K562 (cell line): ENCODE results near the gene BNIP5. TPM values are rescaled to one million over a fixed set of nuclear protein-coding genes. Genes with fewer than 3 reads are reported as not detected.

Experiments used
- POLR2AphosphoS5 ChIP-seq: IDR thresholded peaks from 2 replicates; pipeline ENCODE4 v1.6.1; 2011; ENCODE audit warnings: mild to moderate bottlenecking, low read depth, low read length, moderate library complexity; ENCODE audit not compliant: control insufficient read depth, insufficient read depth
- polyA plus RNA-seq, 8 experiments: library from polyadenylated mRNA; depleted of rRNA in 4 of 8; stranded (reverse) in 5 of 8; unstranded in 3 of 8; fragments of >200 nt; fragmentation: Nextera tagmentation in 2 of 8; fragmentation: Illumina TruSeq in 1 of 8; extraction: Ambion mirVana in 2 of 8; extraction: Trizol in 1 of 8; gene quantifications; 2 replicates each; pipeline versions ENCODE4 v1.2.1 to v1.2.3, GENCODE V29; 2011 to 2014; ENCODE audit warnings: inconsistent platforms in 1 of 8, missing spikeins in 1 of 8
- total RNA-seq, 7 experiments: library from RNA; depleted of rRNA in 6 of 7; stranded (reverse); fragments of >200 nt in 6 of 7; fragmentation: Illumina TruSeq in 2 of 7; extraction: Trizol in 2 of 7; gene quantifications; 2 replicates each; pipeline versions ENCODE4 v1.2.1 to v1.2.3, GENCODE V29; 2011 to 2021; ENCODE audit warnings: low replicate concordance in 1 of 7
- TF ChIP-seq, protein P1 (sequence below): fragments of 450-650 bp; IDR thresholded peaks from 2 replicates; pipeline ENCODE4 v1.6.1; 2016; ENCODE audit warnings: mild to moderate bottlenecking, moderate library complexity

Gene BNIP5
- total and polyA plus RNA-seq, 9 of the 15 experiments (the other 6 are each of a cell fraction or from before 2014, with no cell fraction given): not detected

DNA sequence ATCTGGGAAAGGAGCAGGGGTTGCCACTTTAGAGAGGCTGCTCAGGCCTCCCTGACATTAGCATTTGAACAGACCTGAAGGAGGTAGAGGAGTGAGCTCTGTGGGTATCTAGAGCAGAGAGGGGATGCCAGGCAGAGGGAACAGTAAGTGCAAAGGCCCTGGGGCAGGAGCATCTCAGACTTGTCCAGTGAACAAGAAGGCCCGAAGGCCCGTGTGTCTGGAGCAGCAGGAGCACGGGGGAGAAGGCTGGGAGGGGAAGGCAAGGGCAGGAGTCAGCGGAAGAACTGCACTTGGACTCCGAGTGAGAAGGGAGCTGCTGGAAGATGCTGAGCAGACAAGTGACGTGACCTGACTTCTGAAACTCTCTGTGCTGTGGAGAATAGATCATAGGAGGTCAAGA is 35.4 kb upstream of the BNIP5 start (continued):
- TF ChIP-seq, protein P1, sequence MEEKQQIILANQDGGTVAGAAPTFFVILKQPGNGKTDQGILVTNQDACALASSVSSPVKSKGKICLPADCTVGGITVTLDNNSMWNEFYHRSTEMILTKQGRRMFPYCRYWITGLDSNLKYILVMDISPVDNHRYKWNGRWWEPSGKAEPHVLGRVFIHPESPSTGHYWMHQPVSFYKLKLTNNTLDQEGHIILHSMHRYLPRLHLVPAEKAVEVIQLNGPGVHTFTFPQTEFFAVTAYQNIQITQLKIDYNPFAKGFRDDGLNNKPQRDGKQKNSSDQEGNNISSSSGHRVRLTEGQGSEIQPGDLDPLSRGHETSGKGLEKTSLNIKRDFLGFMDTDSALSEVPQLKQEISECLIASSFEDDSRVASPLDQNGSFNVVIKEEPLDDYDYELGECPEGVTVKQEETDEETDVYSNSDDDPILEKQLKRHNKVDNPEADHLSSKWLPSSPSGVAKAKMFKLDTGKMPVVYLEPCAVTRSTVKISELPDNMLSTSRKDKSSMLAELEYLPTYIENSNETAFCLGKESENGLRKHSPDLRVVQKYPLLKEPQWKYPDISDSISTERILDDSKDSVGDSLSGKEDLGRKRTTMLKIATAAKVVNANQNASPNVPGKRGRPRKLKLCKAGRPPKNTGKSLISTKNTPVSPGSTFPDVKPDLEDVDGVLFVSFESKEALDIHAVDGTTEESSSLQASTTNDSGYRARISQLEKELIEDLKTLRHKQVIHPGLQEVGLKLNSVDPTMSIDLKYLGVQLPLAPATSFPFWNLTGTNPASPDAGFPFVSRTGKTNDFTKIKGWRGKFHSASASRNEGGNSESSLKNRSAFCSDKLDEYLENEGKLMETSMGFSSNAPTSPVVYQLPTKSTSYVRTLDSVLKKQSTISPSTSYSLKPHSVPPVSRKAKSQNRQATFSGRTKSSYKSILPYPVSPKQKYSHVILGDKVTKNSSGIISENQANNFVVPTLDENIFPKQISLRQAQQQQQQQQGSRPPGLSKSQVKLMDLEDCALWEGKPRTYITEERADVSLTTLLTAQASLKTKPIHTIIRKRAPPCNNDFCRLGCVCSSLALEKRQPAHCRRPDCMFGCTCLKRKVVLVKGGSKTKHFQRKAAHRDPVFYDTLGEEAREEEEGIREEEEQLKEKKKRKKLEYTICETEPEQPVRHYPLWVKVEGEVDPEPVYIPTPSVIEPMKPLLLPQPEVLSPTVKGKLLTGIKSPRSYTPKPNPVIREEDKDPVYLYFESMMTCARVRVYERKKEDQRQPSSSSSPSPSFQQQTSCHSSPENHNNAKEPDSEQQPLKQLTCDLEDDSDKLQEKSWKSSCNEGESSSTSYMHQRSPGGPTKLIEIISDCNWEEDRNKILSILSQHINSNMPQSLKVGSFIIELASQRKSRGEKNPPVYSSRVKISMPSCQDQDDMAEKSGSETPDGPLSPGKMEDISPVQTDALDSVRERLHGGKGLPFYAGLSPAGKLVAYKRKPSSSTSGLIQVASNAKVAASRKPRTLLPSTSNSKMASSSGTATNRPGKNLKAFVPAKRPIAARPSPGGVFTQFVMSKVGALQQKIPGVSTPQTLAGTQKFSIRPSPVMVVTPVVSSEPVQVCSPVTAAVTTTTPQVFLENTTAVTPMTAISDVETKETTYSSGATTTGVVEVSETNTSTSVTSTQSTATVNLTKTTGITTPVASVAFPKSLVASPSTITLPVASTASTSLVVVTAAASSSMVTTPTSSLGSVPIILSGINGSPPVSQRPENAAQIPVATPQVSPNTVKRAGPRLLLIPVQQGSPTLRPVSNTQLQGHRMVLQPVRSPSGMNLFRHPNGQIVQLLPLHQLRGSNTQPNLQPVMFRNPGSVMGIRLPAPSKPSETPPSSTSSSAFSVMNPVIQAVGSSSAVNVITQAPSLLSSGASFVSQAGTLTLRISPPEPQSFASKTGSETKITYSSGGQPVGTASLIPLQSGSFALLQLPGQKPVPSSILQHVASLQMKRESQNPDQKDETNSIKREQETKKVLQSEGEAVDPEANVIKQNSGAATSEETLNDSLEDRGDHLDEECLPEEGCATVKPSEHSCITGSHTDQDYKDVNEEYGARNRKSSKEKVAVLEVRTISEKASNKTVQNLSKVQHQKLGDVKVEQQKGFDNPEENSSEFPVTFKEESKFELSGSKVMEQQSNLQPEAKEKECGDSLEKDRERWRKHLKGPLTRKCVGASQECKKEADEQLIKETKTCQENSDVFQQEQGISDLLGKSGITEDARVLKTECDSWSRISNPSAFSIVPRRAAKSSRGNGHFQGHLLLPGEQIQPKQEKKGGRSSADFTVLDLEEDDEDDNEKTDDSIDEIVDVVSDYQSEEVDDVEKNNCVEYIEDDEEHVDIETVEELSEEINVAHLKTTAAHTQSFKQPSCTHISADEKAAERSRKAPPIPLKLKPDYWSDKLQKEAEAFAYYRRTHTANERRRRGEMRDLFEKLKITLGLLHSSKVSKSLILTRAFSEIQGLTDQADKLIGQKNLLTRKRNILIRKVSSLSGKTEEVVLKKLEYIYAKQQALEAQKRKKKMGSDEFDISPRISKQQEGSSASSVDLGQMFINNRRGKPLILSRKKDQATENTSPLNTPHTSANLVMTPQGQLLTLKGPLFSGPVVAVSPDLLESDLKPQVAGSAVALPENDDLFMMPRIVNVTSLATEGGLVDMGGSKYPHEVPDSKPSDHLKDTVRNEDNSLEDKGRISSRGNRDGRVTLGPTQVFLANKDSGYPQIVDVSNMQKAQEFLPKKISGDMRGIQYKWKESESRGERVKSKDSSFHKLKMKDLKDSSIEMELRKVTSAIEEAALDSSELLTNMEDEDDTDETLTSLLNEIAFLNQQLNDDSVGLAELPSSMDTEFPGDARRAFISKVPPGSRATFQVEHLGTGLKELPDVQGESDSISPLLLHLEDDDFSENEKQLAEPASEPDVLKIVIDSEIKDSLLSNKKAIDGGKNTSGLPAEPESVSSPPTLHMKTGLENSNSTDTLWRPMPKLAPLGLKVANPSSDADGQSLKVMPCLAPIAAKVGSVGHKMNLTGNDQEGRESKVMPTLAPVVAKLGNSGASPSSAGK: no peak
- TF ChIP-seq POLR2AphosphoS5: no peak
- TF ChIP-seq, all 486 proteins: peak for 3
